Measurements from ENCODE around the gene LCTL.

DNA sequence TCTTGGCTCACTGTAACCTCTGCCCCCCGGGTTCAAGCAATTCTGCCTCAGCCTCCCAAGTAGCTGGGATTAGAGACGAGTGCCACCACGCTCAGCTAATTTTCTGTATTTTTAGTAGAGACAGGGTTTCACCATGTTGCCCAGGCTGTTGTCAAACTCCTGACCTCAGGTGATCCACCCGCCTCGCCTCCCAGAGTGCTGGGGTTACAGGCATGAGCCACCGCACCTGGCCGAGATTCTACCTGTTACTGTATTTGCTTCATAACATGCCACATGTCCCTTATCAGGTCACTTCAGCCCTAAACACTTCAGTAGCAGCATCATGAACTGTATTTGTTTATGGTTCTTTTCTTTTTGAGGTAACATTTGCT is 7.5 kb upstream of the LCTL start:
- TF ChIP-seq, protein P1, sequence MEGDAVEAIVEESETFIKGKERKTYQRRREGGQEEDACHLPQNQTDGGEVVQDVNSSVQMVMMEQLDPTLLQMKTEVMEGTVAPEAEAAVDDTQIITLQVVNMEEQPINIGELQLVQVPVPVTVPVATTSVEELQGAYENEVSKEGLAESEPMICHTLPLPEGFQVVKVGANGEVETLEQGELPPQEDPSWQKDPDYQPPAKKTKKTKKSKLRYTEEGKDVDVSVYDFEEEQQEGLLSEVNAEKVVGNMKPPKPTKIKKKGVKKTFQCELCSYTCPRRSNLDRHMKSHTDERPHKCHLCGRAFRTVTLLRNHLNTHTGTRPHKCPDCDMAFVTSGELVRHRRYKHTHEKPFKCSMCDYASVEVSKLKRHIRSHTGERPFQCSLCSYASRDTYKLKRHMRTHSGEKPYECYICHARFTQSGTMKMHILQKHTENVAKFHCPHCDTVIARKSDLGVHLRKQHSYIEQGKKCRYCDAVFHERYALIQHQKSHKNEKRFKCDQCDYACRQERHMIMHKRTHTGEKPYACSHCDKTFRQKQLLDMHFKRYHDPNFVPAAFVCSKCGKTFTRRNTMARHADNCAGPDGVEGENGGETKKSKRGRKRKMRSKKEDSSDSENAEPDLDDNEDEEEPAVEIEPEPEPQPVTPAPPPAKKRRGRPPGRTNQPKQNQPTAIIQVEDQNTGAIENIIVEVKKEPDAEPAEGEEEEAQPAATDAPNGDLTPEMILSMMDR (IDR thresholded peaks at IDR 0.05) = no peak
- TF ChIP-seq EZH2 (IDR thresholded peaks at IDR 0.05; ENCODE audit: borderline replicate concordance, insufficient read depth, low read depth, low read length, poor library complexity, severe bottlenecking) = no peak

Measured in B cell (primary cell).